ENCODE data around the gene PRMT1.

GRCh38 chr19:49651029-49651819, 25.8 kb upstream of the PRMT1 start:
- TF ChIP-seq, protein P1, sequence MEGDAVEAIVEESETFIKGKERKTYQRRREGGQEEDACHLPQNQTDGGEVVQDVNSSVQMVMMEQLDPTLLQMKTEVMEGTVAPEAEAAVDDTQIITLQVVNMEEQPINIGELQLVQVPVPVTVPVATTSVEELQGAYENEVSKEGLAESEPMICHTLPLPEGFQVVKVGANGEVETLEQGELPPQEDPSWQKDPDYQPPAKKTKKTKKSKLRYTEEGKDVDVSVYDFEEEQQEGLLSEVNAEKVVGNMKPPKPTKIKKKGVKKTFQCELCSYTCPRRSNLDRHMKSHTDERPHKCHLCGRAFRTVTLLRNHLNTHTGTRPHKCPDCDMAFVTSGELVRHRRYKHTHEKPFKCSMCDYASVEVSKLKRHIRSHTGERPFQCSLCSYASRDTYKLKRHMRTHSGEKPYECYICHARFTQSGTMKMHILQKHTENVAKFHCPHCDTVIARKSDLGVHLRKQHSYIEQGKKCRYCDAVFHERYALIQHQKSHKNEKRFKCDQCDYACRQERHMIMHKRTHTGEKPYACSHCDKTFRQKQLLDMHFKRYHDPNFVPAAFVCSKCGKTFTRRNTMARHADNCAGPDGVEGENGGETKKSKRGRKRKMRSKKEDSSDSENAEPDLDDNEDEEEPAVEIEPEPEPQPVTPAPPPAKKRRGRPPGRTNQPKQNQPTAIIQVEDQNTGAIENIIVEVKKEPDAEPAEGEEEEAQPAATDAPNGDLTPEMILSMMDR (IDR thresholded peaks at IDR 0.05; ENCODE audit: low read depth, low read length): no peak
- TF ChIP-seq POLR2A (IDR thresholded peaks at IDR 0.05; ENCODE audit: extremely low read depth, insufficient read length): no peak
- TF ChIP-seq MYC (IDR thresholded peaks at IDR 0.05; ENCODE audit: low read depth, low read length): no peak
